ENCODE data around the gene EHBP1L1. TPM values are rescaled to one million over a fixed set of nuclear protein-coding genes. Genes with fewer than 3 reads are reported as not detected.
A peak's percentile ranks its signal among the peaks of the same experiment; 100 is the strongest.

The EHBP1L1 gene
- total and polyA plus RNA-seq, 5 experiments from 2014 or later: 10.8 to 108 (median 19.8) TPM

GRCh38 chr11:65548395-65548794 lies 27.5 kb upstream of the EHBP1L1 start:
- H3K4me1 Mint-ChIP-seq: peaks cover 42 to 80% (median 71%) of the 10 kb centered on the region in 4 donors
- POLR2A ChIA-PET: interaction anchor here (0.6 to 10.5 kb wide), 9 partner anchors 9 to 25 kb away, joined by 3 to 260 read pairs (median 4); partner anchors contain the start of genes EHBP1L1, FAM89B, LTBP3 and ZNRD2
- H3K27ac Mint-ChIP-seq: peak overlapping the region; percentile 71 to 95 (median 88)
- H3K27me3 Mint-ChIP-seq: no peaks in the 10 kb centered on the region
- DNase-seq (no peak), ATAC-seq (no peak)
- no peaks in the 10 kb centered on the region for H3K9me3 Mint-ChIP-seq
- peak overlapping the region; percentile 30 to 82 (median 58) for H3K4me3 Mint-ChIP-seq
- peaks cover 0 to 60% (median 13%) of the 10 kb centered on the region in 3 donors for H3K36me3 Mint-ChIP-seq

- Mint-ChIP-seq H3K4me3 (peak overlapping the region in 9 of 10 donors; percentile 6 to 72 (median 55)), H3K4me1 (peaks cover 40 to 76% (median 70%) of the 10 kb centered on the region in 4 donors), H3K27ac (peak overlapping the region in 9 of 10 donors; percentile 44 to 95 (median 84)), H3K9me3 (no peaks in the 10 kb centered on the region), H3K27me3 (no peaks in the 10 kb centered on the region), H3K36me3 (peaks cover 0 to 57% (median 13%) of the 10 kb centered on the region in 3 donors)
- DNase-seq: no peak
- POLR2A ChIA-PET: interaction anchor here (0.6 to 10.5 kb wide), 9 partner anchors 9 to 231 kb away, joined by 3 to 260 read pairs (median 4); partner anchors contain the start of genes EHBP1L1, FAM89B, LTBP3 and ZNRD2
- no peak for ATAC-seq
Measured at GRCh38 chr11:65549096-65549495, 26.8 kb upstream of the EHBP1L1 start.

GRCh38 chr11:65551572-65552387 lies 24.1 kb upstream of the EHBP1L1 start:
- POLR2A ChIA-PET: interaction anchor here (0.6 to 7.7 kb wide), 14 partner anchors 8 to 144 kb away, joined by 3 to 149 read pairs (median 6); partner anchors contain the start of genes EHBP1L1, FAM89B, MALAT1 and SCYL1
- ATAC-seq: peak; percentile 25 to 30

GRCh38 chr11:65552388-65552951 lies 23.4 kb upstream of the EHBP1L1 start:
- peaks cover 50 to 79% (median 76%) of the 10 kb centered on the region in 4 donors for H3K4me1 Mint-ChIP-seq

More at GRCh38 chr11:65551572-65552387, 24.1 kb upstream of the EHBP1L1 start:
- peaks cover 0 to 45% (median 13%) of the 10 kb centered on the region in 3 donors for H3K36me3 Mint-ChIP-seq
- H3K4me1 Mint-ChIP-seq: peaks cover 51 to 77% (median 75%) of the 10 kb centered on the region in 4 donors
- no peaks in the 10 kb centered on the region for H3K9me3 Mint-ChIP-seq
- H3K27ac Mint-ChIP-seq: peak overlapping the region; percentile 61 to 93 (median 82)
- DNase-seq: peak in 7 of 10 donors; percentile 33 to 77 (median 49)
- H3K4me3 Mint-ChIP-seq: peak overlapping the region; percentile 16 to 91 (median 63)
- no peaks in the 10 kb centered on the region for H3K27me3 Mint-ChIP-seq

GRCh38 chr11:65553301-65554001 lies 22.4 kb upstream of the EHBP1L1 start:
- H3K36me3 Mint-ChIP-seq: peaks cover 0 to 36% (median 11%) of the 10 kb centered on the region in 3 donors
- no peaks in the 10 kb centered on the region for H3K27me3 Mint-ChIP-seq
- H3K27ac Mint-ChIP-seq: peak overlapping the region in 6 of 10 donors; percentile 65 to 93 (median 82)
- H3K4me1 Mint-ChIP-seq: peaks cover 44 to 70% (median 68%) of the 10 kb centered on the region in 4 donors
- POLR2A ChIA-PET: interaction anchor here (0.6 to 7.7 kb wide), 11 partner anchors 9 to 337 kb away, joined by 3 to 149 read pairs (median 7); partner anchors contain the start of genes CCDC85B, EHBP1L1, FAM89B and MALAT1
- ATAC-seq (peak; percentile 67 to 80), DNase-seq (peak; percentile 56 to 93 (median 80))
- no peaks in the 10 kb centered on the region for H3K9me3 Mint-ChIP-seq
- H3K4me3 Mint-ChIP-seq: peak overlapping the region; percentile 24 to 91 (median 72)

More at GRCh38 chr11:65552388-65552951, 23.4 kb upstream of the EHBP1L1 start:
- peak overlapping the region; percentile 16 to 91 (median 63) for H3K4me3 Mint-ChIP-seq
- DNase-seq: no peak
- H3K36me3 Mint-ChIP-seq: peaks cover 0 to 43% (median 13%) of the 10 kb centered on the region in 3 donors
- peak overlapping the region; percentile 61 to 93 (median 82) for H3K27ac Mint-ChIP-seq
- POLR2A ChIA-PET: interaction anchor here (0.6 to 7.7 kb wide), 17 partner anchors 9 to 338 kb away, joined by 3 to 149 read pairs (median 5); partner anchors contain the start of genes CCDC85B, EHBP1L1, FAM89B and MALAT1
- H3K27me3 Mint-ChIP-seq: no peaks in the 10 kb centered on the region
- no peaks in the 10 kb centered on the region for H3K9me3 Mint-ChIP-seq
- ATAC-seq: no peak

- POLR2A ChIA-PET: interaction anchor here (1.0 to 7.7 kb wide), 8 partner anchors 11 to 61 kb away, joined by 4 to 149 read pairs (median 20); partner anchors contain the start of genes EHBP1L1, FAM89B, MALAT1 and PCNX3
- ATAC-seq (peak in 1 of 2 donors; percentile 9), DNase-seq (peak in 2 of 10 donors; percentile 29 to 44)
- Mint-ChIP-seq H3K36me3 (peaks cover 0 to 30% (median 11%) of the 10 kb centered on the region in 3 donors), H3K27me3 (no peaks in the 10 kb centered on the region), H3K4me3 (peak overlapping the region; percentile 64 to 95 (median 90)), H3K4me1 (peaks cover 42 to 67% (median 64%) of the 10 kb centered on the region in 4 donors), H3K27ac (peak overlapping the region; percentile 88 to 96 (median 93)), H3K9me3 (no peaks in the 10 kb centered on the region)
Measured at GRCh38 chr11:65554057-65554818, 21.6 kb upstream of the EHBP1L1 start.

- H3K27me3 Mint-ChIP-seq: no peaks in the 10 kb centered on the region
- peak overlapping the region; percentile 64 to 95 (median 90) for H3K4me3 Mint-ChIP-seq
- H3K4me1 Mint-ChIP-seq: peaks cover 43 to 70% (median 68%) of the 10 kb centered on the region in 4 donors
- POLR2A ChIA-PET: interaction anchor here (0.5 to 7.7 kb wide), 7 partner anchors 11 to 264 kb away, joined by 3 to 149 read pairs (median 5); partner anchors contain the start of genes EHBP1L1, FAM89B, KCNK7 and PCNX3
- H3K9me3 Mint-ChIP-seq: no peaks in the 10 kb centered on the region
- ATAC-seq (no peak), DNase-seq (no peak)
- peak overlapping the region; percentile 88 to 96 (median 93) for H3K27ac Mint-ChIP-seq
- peaks cover 0 to 25% (median 11%) of the 10 kb centered on the region in 3 donors for H3K36me3 Mint-ChIP-seq
Measured at GRCh38 chr11:65554842-65555430, 20.9 kb upstream of the EHBP1L1 start.

- Mint-ChIP-seq H3K9me3 (no peaks in the 10 kb centered on the region), H3K27me3 (no peaks in the 10 kb centered on the region), H3K4me1 (peaks cover 50 to 77% (median 74%) of the 10 kb centered on the region in 4 donors), H3K36me3 (peaks cover 0 to 17% (median 10%) of the 10 kb centered on the region in 3 donors), H3K27ac (peak overlapping the region; percentile 88 to 98 (median 94)), H3K4me3 (peak overlapping the region; percentile 82 to 95 (median 91))
- no peak for DNase-seq
- no peak for ATAC-seq
- POLR2A ChIA-PET: interaction anchor here (0.5 to 7.7 kb wide), 7 partner anchors 10 to 61 kb away, joined by 3 to 149 read pairs (median 5); partner anchors contain the start of genes EHBP1L1, FAM89B, KCNK7 and PCNX3
Measured at GRCh38 chr11:65555693-65556231, 20.1 kb upstream of the EHBP1L1 start.

- Mint-ChIP-seq H3K9me3 (no peaks in the 10 kb centered on the region), H3K4me3 (peak overlapping the region; percentile 82 to 95 (median 91)), H3K4me1 (peaks cover 45 to 72% (median 68%) of the 10 kb centered on the region in 4 donors), H3K27ac (peak overlapping the region; percentile 88 to 98 (median 94)), H3K27me3 (no peaks in the 10 kb centered on the region), H3K36me3 (peaks cover 0 to 8% (median 4%) of the 10 kb centered on the region in 3 donors)
- POLR2A ChIA-PET: interaction anchor here (1.1 to 7.7 kb wide), 7 partner anchors 9 to 137 kb away, joined by 3 to 149 read pairs (median 14); partner anchors contain the start of genes EHBP1L1, FAM89B, MALAT1 and PCNX3
- peak in 1 of 10 donors; percentile 24 for DNase-seq
- no peak for ATAC-seq
Measured at GRCh38 chr11:65556470-65557279, 19.2 kb upstream of the EHBP1L1 start.

Measured in naive thymus-derived CD8-positive, alpha-beta T cell (primary cell).